GM18873 (cell line): ENCODE measurements around the gene LCE3A.
"Not testable (repeated sequence)": the region's sequence is repeated elsewhere in the genome, so short reads cannot be mapped to it uniquely, and the experiment has no call there.

Experiments used
- ATAC-seq: cut with Tn5 transposase; IDR thresholded peaks from one replicate; pipeline ENCODE4 v1.9.1; 2021; ENCODE audit warnings: mild to moderate bottlenecking, moderate library complexity, moderate number of reproducible peaks; ENCODE audit not compliant: unreplicated experiment, low FRiP score

Gene LCE3A

GRCh38 chr1:152622803-152623202 lies at the start of gene LCE3A:
TSS of gene LCE3A (minus strand) at chr1:152623103. CDS start at chr1:152623103, 0 bp downstream.
- ATAC-seq: no peak

DNA sequence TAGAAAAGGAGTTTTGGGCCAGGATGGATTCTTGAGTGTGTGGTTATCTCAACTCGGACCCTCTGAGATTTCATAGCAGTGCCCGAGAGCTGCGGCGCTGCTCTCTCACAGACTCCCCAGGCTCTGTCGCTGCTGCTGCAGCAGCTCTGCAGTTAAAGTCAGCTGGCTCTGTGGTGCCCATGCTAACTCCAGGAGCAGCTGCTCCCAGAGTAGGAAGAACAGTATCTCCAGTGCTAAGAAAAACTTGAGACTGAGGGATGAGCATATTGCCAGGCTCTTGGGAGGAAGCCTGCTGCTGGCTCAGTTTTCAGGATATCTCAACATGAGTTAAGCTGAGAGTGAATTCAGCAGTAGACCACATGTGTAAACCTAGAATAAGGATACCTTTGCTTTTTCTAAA lies 44.7 kb upstream of the LCE3A start:
- no peak for ATAC-seq

DNA sequence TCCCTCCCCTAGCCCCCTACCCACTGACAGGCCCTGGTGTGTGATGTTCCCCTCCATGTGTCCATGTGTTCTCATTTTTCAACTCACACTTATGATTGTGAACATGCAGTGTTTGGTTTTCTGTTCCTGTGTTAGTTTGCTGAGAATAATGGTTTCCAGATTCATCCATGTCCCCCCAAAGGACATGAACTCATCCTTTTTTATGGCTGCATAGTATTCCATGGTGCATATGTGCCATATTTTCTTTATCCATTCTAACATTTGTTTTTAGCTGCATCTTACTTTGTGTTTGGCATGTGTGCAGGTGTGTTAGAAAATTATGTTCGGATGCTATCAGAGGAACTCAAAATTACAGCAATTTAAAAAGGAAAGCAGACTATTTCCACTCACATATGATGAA lies 43.3 kb upstream of the LCE3A start:
- not testable (repeated sequence) for ATAC-seq

GRCh38 chr1:152663098-152663497 lies 40.2 kb upstream of the LCE3A start, which contains the start of gene LCE2D:
TSS of gene LCE2D (plus strand) at chr1:152663380. CDS start at chr1:152664106, 726 bp downstream.
- no peak for ATAC-seq

GRCh38 chr1:152658649-152659048 lies 35.7 kb upstream of the LCE3A start:
- ATAC-seq: no peak

DNA sequence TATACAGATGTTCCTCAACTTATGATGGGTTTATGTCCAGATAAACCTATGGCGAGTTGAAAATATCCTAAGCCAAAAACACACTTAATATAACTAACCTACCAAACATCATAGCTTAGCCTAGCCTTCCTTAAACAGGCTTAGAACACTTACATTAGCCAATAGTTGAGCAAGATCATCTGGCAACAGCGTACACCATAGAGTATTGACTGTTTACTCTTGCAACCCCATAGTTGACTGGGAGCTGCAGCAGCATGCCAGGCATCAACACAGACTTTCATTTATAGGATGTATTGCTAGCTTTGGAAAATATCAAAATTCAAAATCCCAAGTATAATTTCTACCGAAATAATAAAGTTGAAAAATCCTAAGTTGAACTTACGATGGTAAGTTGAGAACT lies 34.8 kb upstream of the LCE3A start:
- no peak for ATAC-seq

- ATAC-seq: no peak
Measured at GRCh38 chr1:152656459-152656858, 33.6 kb upstream of the LCE3A start.

DNA sequence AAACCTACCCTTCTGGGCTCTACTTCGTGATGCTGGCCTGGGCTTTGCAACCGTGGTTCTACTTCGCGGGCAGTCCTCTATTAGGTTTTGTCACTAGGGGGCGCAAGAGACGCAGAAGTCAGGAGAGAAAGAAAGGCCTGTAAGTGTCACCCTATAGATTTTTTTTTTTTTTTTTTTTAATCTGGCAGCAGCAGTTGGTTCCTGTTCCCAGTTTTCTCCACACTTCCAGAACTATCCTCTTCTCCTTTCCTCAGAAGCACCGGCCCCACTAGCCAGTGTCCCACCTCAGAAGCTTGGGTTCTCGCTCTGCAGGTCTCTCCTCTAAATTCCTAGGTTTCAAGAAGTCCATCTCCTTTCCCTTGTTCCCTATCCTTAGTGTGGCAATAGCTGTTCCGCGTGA lies 31.2 kb upstream of the LCE3A start:
- no peak for ATAC-seq

DNA sequence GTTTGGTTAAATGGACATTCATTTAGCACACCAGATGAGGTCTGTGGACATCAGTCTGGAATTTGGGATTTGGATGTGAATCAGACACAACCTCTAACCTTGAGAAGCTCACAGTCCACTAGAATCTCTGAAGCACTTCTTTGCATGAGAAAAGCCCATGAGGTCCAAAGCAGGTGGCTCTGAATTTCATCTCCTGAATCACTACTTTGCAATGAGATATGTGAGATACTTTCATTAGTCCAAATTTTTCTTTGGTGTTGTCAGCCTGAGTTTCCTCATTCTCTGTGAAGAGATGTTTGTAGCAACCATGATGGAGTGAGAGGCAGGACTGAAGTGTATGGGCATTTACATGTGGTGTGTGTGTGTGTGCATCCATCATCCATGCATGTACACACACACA lies 23.8 kb upstream of the LCE3A start:
- no peak for ATAC-seq

- ATAC-seq: no peak
Measured at GRCh38 chr1:152645146-152645545, 22.2 kb upstream of the LCE3A start.

DNA sequence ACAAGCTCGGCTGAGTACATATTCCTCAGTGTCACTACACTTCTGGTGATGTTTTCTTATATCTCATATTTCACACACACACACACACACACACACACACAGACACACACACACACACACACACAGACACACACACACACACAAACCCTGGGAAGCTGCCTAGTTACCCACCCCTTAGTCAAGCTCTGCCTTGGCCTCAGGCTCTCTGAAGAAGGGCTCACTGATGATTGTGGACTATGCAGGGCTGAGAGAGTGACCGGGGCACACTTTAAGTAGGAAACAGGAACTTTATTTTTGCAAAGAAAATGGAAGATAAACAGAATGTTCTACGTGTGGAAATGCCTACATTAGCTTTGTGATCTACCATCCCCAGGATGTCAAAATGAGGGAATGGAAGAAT lies 21.0 kb upstream of the LCE3A start:
- ATAC-seq: no peak

- no peak for ATAC-seq
Measured at GRCh38 chr1:152640351-152640750, 17.4 kb upstream of the LCE3A start.

- ATAC-seq: no peak
Measured at GRCh38 chr1:152630596-152630995, 7.7 kb upstream of the LCE3A start.

GRCh38 chr1:152626744-152627143 lies 3.8 kb upstream of the LCE3A start:
- ATAC-seq: no peak

- ATAC-seq: no peak
Measured at GRCh38 chr1:152623203-152623844, 421 bp upstream of the LCE3A start.

DNA sequence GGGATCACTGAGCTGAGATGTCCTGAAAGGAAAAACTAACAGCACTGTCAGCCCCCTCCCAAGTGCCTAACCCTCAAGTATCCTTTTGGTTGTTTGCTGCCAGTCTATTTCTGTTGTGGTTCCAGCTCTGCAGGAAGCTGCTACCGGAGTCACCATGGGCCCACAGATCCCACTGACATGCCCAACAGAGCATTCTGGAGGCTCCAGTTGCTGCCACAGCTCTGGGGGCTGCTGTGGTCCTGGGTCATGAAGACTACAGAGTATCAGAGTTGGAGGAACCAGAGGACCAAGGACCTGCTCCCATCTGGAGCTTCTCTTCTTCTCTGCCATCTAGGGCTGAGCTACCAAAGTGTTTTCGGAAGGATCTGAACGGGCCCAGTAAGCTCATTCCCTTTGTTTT lies 910 bp downstream of the LCE3A start:
- ATAC-seq: no peak

DNA sequence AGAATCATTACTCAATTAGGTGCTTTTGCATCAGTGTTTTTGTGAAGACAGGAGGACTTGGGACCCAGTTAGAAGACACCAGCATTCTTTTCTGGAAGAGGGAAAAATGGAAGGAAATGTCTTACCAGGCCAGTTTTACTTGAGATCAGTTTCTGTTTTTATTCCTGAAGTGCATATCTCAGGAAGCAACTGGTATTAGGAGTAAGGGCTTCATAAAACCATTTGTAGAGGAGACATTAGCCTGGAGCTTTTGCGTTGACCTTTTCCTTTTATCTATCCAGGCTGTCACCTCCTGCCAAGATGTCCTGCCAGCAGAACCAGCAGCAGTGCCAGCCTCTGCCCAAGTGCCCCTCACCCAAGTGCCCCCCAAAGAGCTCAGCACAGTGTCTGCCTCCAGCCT lies 9.4 kb downstream of the LCE3A start, which contains the start of gene LCE3B:
Gene LCE3B, plus strand, starts transcription at position 301 of the 400 bp plus-strand sequence. Its CDS starts 0 bp downstream, at position 301.
- ATAC-seq: no peak

DNA sequence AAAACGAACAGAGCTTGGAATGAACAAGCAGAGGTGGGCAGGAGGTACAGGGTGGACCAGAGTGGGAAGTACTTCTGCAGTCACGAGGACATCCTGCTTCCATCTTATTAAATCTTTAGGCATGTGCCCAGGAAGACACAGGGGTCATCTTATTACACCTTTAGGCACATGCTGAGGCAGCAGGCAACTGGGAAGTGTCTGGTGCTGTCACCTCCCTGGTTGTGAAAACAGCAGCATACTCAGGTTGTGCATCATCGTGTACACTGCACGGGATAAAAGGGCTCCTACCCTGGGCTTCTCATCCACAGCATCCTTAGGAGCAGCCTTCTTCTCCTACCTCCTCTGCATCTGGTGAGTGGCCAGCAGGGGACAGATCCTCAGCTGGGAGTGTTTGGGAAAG lies 23.0 kb downstream of the LCE3A start, which contains the start of gene LCE3C:
Gene LCE3C, plus strand, starts transcription at position 301 of the 400 bp plus-strand sequence. CDS start 498 bp downstream, outside the sequence.
- ATAC-seq: no peak

GRCh38 chr1:152596986-152597385 lies 25.9 kb downstream of the LCE3A start:
- ATAC-seq: no peak

DNA sequence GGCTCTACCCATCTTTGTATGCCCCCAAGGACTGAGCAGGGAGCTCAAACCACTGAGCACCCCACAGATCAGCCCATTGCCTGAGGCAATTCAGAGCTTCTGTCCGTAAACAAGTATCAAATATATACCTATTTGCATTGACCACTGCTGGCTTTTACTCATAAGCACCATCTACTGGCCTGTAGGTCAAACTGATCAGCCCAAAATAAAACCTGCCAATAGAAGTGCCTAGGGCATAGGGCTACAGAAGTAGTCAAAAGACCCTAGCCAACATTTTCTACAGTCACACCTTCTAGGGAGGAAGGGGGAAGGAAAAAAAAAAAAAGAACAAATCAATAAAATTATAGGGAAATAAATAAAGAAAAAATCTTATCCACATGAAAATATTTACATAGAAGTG lies 37.3 kb downstream of the LCE3A start:
- ATAC-seq: no peak

DNA sequence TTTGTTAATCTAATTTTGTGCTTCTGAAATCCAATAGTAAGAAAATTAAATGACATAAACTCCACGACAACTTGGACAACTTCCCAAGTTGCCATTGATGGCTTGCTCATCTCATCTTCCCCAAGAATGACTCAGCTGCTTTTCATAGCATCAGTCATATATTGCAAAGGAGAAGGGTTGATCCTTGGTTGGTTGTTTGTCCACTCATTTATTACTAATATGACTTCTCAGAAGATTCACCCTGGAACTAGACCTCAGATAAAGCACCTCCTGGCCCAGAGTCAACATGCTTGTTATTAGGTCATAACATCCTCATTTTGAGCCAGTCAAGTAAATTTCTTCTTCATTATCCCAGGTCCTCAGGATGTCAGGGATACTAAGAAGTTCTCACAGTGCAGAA lies 40.3 kb downstream of the LCE3A start:
- no peak for ATAC-seq

DNA sequence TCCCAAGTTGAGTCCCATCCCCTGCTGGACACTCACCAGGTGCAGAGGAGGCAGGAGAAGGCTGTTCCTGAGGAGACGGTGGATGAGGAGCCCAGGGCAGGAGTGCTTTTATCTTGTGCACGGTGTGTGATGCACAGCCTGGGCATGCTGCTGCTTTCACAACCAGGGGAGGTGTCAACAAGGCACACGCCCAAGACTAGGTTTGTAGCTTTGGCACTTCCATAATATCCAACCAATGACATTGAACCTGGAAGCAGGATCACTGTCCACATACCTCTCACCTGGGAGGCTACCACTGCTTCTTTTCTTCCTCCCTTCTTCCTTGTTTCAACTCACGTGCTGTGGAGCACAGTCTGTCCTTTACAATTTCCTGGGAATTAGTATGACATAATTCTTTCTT lies 42.5 kb downstream of the LCE3A start, which contains the start of gene LCE3D:
Gene LCE3D, minus strand, starts transcription at position 84 of the 400 bp plus-strand sequence. CDS start 580 bp downstream, outside the sequence.
- ATAC-seq: no peak
